Progenitor cell of endocrine pancreas (in vitro differentiated cells): ENCODE results near the gene EGFL8. TPM values are rescaled to one million over a fixed set of nuclear protein-coding genes. Genes with fewer than 3 reads are reported as not detected.

Experiments used
- DNase-seq: peaks from one replicate; pipeline ENCODE4 v3.0.0; 2021; ENCODE audit warnings: low spot score; ENCODE audit not compliant: unreplicated experiment
- H3K27ac Mint-ChIP-seq: 2 replicates; pipeline ENCODE4 v1.8.0; 2021; ENCODE audit warnings: mild to moderate bottlenecking, moderate library complexity, mixed read lengths
- H3K27me3 Mint-ChIP-seq: 2 replicates; pipeline ENCODE4 v1.8.0; 2021; ENCODE audit warnings: mixed read lengths
- H3K36me3 Mint-ChIP-seq: 2 replicates; pipeline ENCODE4 v1.8.0; 2022; ENCODE audit warnings: mixed read lengths; ENCODE audit not compliant: insufficient read depth
- H3K4me1 Mint-ChIP-seq: 2 replicates; pipeline ENCODE4 v1.8.0; 2021; ENCODE audit warnings: low read depth, mixed read lengths
- H3K4me3 Mint-ChIP-seq: 2 replicates; pipeline ENCODE4 v1.8.0; 2021; ENCODE audit warnings: low read depth, mild to moderate bottlenecking, moderate library complexity, mixed read lengths
- H3K9me3 Mint-ChIP-seq: 2 replicates; pipeline ENCODE4 v1.8.0; 2021; ENCODE audit warnings: low read depth, mixed read lengths
- CTCF ChIP-seq: fragments of 200-600 bp; sonication (generic); IDR thresholded peaks from one replicate; pipeline ENCODE4 v1.5.0; 2021; ENCODE audit warnings: antibody characterized with exemption, mild to moderate bottlenecking; ENCODE audit not compliant: unreplicated experiment
- total RNA-seq: library from RNA; stranded (reverse); gene quantifications from 2 replicates; pipeline ENCODE4 v1.2.1, GENCODE V29; 2021

The EGFL8 gene
- total RNA-seq, 1 donor from 2014 or later = 83.1 TPM

DNA sequence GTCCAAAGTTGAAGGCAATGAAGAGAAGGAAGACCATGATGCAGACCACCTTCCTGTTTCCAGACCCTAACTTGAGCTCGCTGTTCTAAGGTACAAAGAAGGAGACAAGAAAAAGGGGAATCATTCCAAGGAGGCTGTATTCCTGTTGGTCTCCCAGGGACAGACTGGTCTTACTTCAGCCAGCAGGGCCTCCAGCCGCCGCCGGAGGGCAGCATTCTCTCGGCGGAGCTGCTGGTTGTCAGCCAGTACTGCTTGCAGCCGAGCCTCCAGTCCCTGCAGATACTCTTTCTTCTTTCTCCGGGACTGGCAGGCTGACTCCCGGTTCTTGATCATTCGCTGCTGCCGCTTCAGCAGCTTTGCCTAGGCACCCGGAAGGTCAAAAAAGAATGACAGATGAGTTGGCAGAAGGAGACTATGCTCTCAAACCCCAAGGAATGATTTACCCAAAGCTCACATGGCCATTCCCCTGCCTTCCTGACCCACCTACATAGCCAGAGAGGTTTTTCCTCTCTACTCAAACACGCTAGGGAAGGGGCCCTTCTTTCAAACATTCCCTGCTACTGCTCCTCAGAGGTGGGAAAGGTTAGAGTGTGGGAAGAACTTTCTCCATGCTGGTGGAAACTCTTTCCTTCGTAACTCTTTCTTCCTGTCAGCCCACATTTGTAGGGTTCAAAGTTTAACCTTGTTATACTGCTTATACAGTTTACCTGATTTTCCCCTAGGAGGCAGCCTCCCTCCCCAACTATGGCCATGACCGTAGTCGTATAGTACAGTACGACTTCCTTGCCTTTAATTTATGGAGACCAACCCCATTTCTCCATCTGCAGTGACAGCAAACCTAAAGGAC is 45.4 kb upstream of the EGFL8 start:
- DNase-seq = peak; percentile 75
- peak overlapping the region; percentile 91 for H3K27ac Mint-ChIP-seq
- TF ChIP-seq CTCF = peak; percentile 92
- peaks cover 36% of the 10 kb centered on the region for H3K36me3 Mint-ChIP-seq
- H3K4me1 Mint-ChIP-seq = peaks cover 9% of the 10 kb centered on the region
- H3K9me3 Mint-ChIP-seq = no peaks in the 10 kb centered on the region
- no peaks in the 10 kb centered on the region for H3K27me3 Mint-ChIP-seq
- no peak overlapping the region for H3K4me3 Mint-ChIP-seq

DNA sequence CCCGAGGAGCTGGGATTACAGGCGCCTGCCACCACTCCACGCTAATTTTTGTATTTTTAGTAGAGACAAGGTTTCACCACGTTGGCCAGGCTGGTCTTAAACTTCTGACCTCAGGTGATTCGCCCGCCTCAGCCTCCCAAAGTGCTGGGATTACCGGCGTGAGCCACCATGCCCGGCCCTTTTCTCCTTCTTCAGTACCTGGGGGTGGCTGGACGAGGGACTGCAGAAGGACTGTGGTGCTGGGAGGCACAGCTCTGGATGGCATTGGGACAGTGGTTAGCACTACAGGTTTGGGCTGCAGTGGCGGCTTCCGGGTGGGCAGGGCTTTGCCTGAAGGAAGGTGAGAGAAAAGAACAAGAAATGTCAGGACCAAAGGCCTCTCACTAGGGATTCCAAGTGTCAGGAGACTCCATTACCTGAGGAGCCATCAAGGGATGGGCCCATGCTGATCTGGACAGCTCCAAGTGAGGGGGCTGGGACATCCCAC is 43.8 kb upstream of the EGFL8 start:
- H3K4me1 Mint-ChIP-seq = peaks cover 9% of the 10 kb centered on the region
- H3K27ac Mint-ChIP-seq = no peak overlapping the region
- H3K27me3 Mint-ChIP-seq = no peaks in the 10 kb centered on the region
- DNase-seq = no peak
- no peak overlapping the region for H3K4me3 Mint-ChIP-seq
- H3K36me3 Mint-ChIP-seq = peaks cover 39% of the 10 kb centered on the region
- no peaks in the 10 kb centered on the region for H3K9me3 Mint-ChIP-seq
- TF ChIP-seq CTCF = no peak

GRCh38 chr6:32123681-32124080 is 40.7 kb upstream of the EGFL8 start:
- peaks cover 33% of the 10 kb centered on the region for H3K36me3 Mint-ChIP-seq
- no peak for DNase-seq
- H3K9me3 Mint-ChIP-seq = no peaks in the 10 kb centered on the region
- no peak for TF ChIP-seq CTCF
- no peak overlapping the region for H3K4me3 Mint-ChIP-seq
- H3K4me1 Mint-ChIP-seq = peaks cover 28% of the 10 kb centered on the region
- no peaks in the 10 kb centered on the region for H3K27me3 Mint-ChIP-seq
- H3K27ac Mint-ChIP-seq = no peak overlapping the region

DNA sequence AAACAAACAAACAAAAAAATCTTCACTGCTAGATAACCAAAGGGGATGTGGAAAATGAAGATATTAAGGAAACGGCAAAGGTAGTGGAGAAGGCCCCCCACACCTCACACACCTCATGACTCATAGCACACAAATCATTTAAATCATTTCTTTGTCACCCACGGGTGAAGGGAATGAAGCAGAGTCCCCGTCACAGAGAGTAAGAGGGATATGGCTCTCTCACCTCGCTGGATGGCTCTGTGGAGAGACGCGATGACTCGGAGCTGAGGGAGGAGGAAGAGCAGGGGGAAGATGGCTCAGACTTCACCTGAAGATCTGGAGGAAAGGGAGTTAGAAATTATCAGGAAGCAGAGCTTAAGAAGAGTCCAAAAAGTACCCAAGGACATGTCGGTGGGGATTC is 37.5 kb upstream of the EGFL8 start:
- Mint-ChIP-seq H3K27me3 (no peaks in the 10 kb centered on the region), H3K27ac (peak overlapping the region; percentile 99), H3K4me3 (peak overlapping the region; percentile 100), H3K4me1 (peaks cover 27% of the 10 kb centered on the region), H3K36me3 (peaks cover 19% of the 10 kb centered on the region), H3K9me3 (no peaks in the 10 kb centered on the region)
- no peak for DNase-seq
- no peak for TF ChIP-seq CTCF

DNA sequence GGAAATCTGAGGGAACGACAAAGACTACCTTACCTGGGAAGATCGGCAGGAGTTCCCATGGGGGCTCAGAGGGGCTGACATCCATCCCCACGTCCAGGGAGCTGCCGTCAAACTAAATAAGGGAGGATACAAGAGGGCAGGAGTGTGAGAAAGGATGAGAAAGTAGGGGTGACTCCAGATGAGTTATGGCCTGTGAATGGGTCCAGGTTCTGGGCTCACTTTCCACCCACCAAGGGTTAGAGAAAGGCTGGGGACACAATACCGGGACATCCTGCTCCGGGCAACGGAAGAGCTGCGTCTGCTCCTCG is 37.0 kb upstream of the EGFL8 start:
- no peak for DNase-seq
- Mint-ChIP-seq H3K27ac (peak overlapping the region; percentile 99), H3K9me3 (no peaks in the 10 kb centered on the region), H3K4me3 (peak overlapping the region; percentile 100), H3K27me3 (no peaks in the 10 kb centered on the region), H3K36me3 (peaks cover 16% of the 10 kb centered on the region), H3K4me1 (peaks cover 27% of the 10 kb centered on the region)
- no peak for TF ChIP-seq CTCF
